Measurements from ENCODE around the gene PGLYRP4.

- no peak for TF ChIP-seq CTCF (IDR thresholded peaks at IDR 0.05)
- TF ChIP-seq EZH2 (IDR thresholded peaks at IDR 0.05; ENCODE audit: borderline replicate concordance, insufficient read depth, low read depth, low read length, poor library complexity, severe bottlenecking): no peak
These were observed 23.9 kb upstream of the PGLYRP4 start for GRCh38 chr1:153372571-153372970.

All from B cell (primary cell).